Measurements from ENCODE around the gene PTPRK.

DNA sequence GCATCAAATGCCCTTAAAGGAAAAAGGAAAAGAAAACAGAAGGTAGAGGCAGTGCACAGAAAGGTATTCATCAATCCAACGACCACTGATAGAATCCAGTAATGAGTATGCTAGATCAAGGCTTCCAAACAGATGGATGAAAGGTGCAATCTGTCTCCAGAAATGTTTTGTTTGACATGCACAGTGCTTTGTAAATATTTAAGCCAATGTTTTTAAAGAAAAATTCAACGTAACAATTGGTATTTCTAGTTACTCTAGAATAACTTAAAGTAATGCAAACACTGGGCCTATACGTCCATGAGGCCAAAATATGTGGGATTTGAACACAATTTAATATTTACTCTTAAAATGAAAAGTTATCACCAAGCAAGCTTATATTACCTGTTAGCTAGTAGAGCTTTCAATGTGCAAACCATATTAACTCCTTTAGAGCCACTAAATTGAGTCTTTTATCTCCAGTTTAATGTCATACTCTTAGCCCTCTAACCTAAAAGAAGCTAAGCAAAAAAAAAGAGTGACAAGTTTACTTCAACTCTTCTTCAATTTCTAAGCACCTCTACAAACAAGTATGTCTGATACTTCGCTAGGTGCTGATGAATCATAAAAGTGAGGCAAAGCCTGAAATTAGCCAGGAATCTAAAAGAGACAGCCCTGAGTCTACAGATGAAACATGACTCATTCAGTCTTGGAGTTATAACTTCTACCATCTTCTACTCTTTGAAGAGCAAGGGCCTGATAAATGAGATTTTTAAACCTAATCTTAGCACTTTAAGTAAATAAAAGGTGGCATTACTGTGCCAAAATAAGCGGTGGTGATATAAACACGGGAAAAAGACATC, 169.8 kb downstream of the PTPRK start:
- TF ChIP-seq, protein P1, sequence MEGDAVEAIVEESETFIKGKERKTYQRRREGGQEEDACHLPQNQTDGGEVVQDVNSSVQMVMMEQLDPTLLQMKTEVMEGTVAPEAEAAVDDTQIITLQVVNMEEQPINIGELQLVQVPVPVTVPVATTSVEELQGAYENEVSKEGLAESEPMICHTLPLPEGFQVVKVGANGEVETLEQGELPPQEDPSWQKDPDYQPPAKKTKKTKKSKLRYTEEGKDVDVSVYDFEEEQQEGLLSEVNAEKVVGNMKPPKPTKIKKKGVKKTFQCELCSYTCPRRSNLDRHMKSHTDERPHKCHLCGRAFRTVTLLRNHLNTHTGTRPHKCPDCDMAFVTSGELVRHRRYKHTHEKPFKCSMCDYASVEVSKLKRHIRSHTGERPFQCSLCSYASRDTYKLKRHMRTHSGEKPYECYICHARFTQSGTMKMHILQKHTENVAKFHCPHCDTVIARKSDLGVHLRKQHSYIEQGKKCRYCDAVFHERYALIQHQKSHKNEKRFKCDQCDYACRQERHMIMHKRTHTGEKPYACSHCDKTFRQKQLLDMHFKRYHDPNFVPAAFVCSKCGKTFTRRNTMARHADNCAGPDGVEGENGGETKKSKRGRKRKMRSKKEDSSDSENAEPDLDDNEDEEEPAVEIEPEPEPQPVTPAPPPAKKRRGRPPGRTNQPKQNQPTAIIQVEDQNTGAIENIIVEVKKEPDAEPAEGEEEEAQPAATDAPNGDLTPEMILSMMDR (optimal IDR thresholded peaks at IDR 0.05 in 1 of 3, IDR thresholded peaks at IDR 0.05 in 1 of 3, conservative IDR thresholded peaks at IDR 0.05 in 1 of 3; ENCODE audit: extremely low read depth in 1 of 3, insufficient read depth in 2 of 3, low read length in 3 of 3): no peak
- no peak for TF ChIP-seq EZH2 (IDR thresholded peaks at IDR 0.05; ENCODE audit: low read length)

All from keratinocyte (primary cell).